ENCODE data around the gene CAMK2A.

Gene CAMK2A

DNA sequence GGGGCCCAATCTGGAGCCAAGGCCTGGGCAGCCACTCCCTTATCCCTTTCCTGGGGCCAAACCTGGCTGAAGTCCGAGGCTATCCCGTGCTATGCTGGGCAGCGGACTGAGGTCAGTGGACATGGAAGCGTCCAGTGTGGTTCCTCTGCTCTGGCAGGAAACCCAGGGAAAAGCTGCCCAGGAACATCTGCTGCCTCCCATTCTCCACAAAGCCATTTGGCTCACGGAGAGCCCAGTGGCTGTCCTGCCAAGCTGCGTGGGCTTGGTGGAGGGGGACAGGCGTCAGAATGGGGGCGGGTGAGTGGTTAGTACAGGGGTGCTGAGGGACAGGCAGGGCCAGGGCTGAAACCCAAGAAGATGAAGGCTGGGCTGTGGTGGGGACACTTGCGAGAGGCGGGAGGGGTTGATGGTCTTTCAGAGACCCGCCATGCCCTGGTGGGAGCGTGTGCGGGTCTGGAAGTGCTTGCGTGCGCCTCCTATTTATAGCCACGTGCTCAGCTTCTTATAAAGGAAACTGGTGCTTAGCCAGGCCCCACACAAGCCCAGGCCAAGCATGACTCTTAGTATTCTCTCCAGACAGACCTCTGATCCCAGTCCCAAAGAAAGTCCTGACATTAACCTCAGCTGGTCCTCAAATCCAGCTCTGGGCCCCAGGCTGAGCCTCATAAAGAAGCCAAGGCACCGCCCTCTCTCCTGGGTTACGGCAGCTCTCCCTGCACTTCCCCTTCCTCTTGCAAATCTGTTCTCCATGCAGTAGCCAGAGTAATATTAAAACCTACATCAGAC lies 109.1 kb downstream of the CAMK2A start:
- no peak for DNase-seq

DNA sequence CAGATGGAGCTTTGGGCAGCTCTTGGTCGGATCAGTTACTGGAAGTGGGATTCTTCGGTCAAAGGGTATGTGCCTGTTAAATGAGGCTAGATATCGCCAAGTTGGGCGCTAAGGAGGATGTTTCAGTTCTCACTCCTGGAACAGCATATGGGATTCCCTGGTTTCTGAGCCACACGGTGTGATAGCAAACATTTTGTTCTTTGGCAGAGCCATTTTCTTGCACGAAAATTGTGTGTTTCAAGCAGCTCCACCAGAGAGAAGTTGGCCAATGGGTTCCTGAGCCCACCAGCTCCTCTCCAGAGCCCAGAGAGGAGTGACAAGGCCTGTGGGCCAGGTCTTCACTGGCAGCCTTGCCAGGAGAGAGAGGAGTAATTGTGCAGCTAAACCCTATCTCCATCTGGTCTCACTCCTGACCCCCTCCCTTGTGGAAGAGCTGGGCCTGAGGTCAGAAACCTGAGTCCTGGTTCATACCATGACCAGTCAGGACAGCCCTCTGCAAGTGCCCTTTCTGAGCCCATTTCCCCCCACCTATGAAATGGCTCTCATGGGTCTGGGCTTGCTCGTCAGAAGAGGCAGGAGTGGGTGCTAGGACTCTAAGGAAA lies 110.5 kb downstream of the CAMK2A start:
- DNase-seq: no peak

DNA sequence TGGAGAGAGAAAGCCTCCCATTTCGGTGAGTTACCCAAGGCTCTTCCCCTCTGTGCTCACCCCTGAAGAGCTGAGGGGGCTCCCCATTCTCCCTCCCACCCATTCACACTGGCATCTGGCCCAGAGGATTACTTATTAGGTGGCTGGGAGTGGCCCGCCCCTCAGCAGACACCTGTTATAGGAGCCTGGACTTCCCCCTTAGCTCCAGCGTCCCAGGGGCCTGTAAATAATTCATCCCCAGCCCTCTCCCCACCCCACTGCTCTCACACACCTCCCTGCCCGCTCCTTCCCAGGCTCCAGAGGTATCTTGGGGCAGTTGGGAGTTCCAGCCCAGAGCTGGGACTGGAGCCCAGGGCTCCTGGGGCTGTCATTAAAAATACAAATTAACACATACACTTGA lies 111.3 kb downstream of the CAMK2A start:
- no peak for DNase-seq

DNA sequence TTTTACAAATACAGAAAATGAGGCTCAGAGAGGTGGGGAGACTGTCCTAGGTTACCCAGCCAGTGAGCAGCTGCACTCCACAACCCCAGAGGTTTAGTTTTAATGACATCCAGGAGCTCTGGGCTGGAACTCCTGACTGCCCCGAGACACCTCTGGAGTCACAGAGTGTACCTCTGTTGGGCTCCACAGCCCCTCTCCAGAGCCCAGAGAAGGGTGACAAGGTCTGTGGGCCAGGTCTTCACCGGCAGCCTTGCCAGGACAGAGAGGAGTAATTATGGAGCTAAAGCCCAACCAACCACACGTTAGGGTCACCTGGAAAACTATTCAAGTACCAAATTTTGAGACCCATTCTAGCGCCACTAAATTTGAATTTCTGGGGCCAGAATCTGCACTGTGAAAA lies 111.9 kb downstream of the CAMK2A start:
- DNase-seq: no peak

DNA sequence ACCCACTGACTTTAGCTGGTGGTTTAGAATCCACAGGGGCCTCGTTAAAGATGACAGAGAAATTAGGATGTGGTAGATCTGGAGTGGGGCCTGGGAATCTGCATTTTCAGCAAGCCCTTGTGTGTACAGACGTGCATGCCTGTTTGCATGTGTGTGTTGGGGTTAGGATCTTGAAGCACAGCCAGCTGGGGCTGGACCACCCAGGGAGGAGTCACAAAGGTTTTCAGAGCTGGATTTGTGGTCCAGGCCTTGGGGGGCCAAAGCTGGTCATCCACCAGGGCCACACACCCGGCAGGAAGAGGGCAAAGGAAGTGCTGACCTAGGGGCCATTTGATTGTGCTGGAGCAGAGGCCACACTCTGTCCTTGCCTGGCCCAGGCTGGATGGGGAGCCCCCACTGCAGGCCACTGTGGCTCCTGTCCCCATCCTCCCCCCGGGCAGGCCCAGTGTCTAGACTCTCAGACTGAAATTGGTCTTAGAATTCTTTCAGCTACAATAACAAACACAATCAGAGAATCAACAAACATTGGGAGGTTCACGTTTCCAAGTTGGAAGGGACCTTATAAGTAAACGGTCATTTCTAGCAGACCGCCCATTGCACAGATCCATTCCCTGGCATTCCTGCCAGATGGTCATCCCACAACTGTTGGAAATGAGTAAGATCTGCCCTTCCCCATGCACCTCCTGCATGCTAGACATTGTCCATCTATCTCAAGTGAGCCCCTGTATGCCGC lies 112.7 kb downstream of the CAMK2A start:
- no peak for DNase-seq

DNA sequence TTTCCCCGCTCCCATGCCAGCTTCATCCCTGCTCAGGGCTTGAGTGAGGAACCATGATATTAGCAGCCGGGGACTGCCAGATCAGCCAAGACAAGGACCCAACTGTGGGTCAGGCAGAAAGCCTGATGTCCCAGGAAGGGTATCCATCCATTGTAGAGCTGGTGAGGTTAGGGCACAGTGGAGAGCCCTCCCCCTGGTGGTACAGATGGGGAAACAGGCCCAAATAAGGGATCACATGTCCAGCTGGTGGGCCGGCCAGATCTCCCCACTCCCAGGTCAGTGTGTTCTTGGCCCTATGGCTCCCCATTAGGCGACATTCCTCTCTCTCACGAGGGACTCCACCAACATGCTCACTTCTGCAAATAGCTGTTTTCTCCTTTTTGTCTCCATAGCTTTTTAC lies 114.0 kb downstream of the CAMK2A start:
- no peak for DNase-seq

DNA sequence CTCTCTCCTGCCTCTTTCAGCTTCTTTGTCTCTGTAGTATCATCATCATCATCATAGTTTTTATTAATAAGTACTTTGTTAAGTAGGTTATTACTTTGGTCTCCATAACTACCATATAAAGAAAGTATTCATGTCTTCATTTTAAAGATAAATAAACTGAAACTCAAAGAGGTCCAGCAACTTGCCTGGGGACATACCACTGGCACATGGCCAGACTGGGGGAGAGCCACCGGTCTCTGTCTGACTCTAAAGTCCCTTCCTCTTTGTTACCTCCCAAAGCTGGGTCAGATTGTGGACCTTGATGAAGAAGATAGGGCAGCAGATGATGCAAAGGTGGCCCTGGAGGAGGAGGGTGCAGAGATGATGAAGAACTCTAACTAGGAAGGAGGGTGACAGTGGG lies 114.5 kb downstream of the CAMK2A start:
- no peak for DNase-seq

DNA sequence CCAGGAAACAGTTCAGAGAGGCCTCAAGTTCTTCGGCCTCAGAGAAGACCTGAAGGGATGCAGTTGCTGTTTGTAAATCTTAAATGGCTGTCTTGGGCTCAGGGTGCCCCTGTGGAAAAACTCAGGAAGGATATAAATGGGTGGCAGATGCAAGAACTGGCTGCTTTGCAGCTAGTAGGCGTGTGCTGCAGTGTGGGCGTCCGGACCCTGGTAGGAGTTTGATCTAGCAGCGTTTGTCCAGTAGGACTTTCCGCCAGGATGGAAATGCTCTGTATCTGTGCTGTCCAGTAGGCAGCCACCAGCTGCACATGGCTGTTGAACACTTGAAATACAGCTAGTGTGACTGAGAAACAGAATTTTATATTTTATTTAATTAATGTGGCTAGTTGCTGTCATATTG lies 115.3 kb downstream of the CAMK2A start:
- DNase-seq: no peak

DNA sequence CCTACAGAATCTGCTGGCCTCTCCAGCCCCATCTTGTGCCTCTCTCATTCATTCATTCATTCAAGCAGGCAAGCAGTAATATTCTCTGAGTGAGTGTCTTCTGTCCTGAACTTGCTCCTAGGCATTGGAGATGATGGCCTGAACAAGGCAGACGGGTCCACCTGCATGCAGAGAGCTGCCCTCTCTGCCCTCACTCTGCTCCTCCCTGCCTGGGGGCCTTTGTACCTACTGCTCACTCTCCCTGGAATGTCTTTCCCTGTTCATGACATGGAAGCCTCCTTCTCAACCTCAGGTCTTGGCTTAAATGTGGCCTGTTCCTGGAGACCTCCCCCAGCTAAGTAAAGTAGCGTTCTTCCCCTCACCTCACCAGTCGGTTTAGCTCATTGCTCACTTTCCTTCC lies 116.4 kb downstream of the CAMK2A start:
- no peak for DNase-seq

DNA sequence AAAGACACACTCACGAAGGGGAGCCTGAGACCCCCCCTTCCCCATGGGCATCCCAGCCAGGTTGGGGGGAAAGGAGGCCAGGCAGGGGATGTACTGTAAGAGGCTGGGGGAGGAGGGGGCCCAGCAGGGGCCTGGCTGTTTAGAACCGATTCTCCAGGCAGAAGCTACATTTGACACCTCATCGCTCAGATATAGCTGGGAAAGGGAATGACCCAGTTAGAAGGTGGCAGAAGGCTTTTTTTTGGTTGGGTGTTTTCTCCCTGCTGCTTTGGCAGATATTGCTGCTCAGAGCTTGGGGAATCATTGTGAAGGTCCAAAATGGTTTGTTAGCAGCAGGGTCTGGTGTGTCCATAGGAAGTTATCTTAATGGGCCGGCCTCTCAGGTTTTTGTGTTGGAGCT lies 117.0 kb downstream of the CAMK2A start:
- DNase-seq: no peak

DNA sequence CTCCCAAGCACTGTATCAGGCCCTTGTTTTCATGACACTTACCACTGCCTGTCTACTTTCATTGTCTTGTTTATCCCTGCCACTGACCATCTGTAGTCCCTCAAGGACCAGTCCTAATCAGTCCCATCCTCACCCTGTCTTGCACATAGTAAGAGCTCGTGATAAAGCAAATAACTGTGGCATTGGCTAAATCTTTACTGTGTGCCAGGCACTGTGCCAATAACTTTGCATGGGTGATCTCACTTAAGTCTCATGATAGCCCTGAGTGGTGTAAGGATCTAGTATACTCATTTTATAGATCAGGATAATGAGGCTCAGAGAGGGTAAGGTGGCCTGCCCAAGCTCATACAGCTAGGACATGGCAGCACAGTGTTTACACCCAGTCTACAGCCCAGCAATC lies 117.4 kb downstream of the CAMK2A start:
- DNase-seq: no peak
